GM21576 (cell line): Measurements from ENCODE around the gene CRAMP1.

Experiments
- ATAC-seq: cut with Tn5 transposase; IDR thresholded peaks from one replicate; pipeline ENCODE4 v1.9.1; 2021; ENCODE audit warnings: mild to moderate bottlenecking, moderate library complexity; ENCODE audit not compliant: unreplicated experiment

Gene CRAMP1

DNA sequence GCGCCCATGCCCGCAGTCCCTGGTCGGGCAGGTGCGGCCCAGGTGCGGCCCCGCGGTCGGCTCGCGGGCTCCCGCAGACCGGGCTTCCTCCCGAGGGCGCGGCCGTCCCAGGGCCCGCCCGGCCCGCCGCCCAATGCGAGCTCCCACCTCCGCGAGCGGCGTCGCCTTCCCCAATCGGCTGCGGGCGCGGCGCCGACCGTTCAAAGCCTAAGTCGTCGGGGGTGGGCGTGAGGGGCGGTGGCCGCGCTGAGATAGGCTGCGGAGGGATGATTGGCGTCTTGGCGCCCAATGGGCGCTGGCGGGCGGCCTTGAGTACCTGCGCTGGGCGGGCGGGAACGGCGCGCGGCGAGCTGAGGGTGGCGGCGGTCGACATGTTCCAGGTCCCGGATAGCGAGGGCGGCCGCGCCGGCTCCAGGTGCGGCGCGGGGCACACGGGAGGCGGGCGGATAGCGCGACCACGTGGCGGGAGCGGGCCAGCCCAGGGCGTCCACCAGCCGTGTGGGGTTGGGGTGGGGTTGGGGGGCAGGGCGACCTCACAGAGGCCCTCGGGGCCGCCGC lies 65.9 kb downstream of the CRAMP1 start, which contains the start of gene JPT2:
JPT2 (plus strand) TSS at position 338 of the 558 bp plus-strand sequence; CDS start at position 372, 34 bp downstream.
- peak; percentile 87 for ATAC-seq

DNA sequence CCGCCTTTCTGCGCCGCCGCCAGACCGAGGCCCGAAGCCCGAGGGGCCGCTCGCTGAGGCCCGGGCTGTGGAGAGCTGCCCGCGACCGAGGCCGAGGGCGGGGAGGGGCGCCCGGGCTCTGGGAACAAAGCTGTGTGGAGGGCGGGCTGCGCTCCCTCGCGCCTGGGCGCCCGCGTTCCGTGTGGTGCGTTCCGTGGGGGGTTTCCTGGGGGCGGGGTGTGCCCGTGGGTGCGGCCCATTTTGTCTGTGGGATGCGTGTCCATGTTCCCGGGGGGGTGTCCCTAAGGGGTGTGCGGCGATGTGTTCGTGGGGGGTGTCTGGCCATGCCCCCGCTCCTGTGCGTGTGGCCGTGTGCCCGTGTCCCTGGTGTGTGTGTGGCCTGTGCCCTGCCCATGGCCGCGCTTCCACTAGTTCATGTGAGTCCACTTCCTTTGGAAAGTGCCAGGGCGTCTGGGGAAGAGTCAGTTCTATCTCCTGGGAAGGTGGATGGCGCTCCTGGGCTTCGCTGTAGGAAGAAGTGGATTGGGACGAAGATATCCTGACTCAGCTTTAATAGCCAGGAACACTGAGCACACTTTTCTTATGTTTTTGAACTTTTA lies 66.4 kb downstream of the CRAMP1 start:
- ATAC-seq: no peak

DNA sequence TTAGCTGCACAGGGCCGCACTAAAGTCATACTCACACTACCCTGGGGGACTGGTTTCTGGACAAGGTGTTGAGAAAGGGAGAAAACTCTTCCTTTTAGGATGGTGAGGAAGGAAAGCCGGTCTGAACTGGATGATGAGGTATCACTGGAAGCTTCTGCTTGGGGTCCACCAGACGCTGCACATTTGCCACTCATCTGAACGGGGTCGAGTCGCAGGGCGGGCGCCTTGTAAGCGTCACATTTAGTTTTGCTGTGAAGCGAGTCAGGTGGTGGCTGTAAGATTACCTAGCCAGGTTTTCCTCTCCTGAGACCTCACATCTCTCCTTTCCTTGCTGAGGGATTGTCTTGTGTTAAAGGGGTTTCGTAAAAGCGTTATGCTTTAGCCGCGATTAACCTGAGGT lies 68.2 kb downstream of the CRAMP1 start:
- ATAC-seq: no peak

DNA sequence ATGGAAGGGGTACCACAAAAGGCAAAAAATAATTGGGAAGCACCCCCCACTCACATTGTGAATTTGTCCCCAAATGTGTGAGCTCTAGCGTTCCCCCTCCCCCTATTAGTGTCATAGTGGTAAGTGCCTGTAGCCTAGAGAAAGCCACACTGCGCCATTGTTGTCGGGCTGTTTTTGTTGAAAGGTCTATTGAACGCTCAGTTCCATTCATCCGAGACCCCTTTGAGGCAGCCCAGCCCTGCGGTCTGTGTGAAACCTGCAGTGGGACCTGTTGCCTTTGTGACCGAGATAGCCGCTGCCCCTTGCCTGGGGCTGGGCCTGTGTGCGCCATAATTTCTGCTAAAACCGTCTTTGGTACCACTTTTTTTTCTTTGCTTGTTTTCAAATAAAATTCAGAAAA lies 68.9 kb downstream of the CRAMP1 start:
- ATAC-seq: no peak

DNA sequence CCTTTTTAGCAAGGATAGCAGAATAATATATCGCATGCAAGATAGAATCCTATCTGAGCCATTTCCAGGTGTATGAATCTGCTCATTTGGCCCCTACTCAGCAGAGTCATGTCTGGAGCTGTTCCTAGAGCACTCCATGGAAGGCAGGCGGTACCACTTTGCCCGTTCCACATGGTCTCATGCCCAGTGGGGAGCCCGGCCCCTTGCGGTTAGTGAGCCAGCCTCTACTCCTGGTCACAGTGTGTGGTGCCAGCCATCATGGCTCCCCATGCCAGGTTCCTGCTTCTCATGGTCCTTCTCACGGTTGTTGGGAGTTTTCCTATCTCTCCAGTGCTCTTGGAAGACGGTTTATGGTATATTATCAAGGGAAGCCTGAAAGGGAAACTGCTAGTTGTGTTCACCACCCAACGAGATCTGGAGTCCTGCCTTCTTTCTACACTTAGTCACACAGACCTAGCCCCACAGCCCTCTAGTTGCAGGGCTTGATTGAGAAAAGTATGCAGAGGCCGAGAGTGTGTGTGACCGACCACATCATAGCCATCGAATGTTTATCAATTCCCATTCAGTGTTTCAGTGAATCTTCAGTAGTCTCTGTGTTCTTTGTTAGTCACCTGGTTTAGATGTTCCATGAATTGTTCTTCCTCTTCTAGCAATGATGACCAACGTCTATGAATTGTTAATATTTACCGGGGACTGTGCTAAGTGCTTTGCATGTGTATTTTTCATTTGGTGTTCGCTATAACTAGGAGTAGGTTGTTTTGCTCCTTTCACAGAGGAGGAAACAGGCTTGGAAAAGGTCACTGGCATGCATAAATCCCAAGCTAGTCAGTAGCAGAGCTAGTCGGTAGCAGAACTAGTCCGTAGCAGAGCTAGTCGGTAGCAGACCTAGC lies 75.5 kb downstream of the CRAMP1 start:
- ATAC-seq: no peak

DNA sequence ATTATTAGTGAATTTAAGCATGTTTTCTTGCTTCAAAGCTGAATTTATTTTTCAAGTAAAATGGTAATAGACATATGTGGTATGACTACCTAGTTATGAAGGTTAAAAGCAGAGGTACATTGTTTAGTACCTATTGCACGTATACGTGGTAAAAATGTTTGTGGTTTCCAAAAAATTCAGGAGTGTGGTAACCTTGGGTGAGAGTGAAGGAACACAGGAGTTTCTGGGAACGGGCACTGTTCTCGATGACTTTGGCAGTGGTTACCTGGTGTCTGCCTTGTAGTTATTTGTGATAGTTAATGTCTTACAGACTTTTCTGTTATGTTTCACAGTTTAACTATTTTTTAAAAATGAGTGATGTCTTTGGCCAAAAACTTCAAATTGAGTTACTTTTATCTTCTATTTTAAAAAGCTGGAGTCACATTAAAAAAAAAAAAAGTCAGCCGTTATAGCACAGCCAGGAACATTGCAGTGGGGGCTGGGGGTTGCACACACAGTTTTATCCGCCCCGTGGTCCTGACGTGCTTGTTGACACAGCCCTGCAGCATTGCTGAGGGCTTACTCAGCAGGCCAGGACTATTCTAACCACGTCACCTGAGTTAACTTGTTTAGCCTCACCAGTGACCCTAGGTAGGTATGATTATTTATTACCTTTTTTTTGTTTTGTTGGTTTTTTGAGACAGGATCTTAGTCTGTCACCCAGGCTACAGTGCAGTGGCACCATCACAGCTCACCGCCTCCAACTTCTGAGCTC lies 76.8 kb downstream of the CRAMP1 start:
- no peak for ATAC-seq

DNA sequence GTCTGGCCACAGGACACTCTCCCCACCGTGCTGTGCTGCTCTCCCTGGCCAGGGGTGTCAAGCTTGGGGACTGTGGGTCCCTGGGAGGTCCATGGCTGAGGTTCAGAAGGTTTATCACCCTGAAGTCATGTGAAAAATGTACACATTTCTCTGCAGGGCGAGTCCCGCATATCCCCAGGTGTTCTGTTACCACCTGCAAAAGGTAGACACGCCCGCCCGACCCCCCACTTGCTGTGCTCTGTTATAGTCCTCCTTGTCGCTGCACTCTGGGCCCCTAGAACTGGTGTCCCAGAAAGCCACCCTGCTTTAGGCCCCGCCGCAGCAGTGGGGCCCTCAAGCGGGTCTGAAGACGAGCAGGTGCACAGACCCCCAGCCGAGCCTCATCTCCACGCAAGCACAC lies 77.7 kb downstream of the CRAMP1 start:
- ATAC-seq: no peak

DNA sequence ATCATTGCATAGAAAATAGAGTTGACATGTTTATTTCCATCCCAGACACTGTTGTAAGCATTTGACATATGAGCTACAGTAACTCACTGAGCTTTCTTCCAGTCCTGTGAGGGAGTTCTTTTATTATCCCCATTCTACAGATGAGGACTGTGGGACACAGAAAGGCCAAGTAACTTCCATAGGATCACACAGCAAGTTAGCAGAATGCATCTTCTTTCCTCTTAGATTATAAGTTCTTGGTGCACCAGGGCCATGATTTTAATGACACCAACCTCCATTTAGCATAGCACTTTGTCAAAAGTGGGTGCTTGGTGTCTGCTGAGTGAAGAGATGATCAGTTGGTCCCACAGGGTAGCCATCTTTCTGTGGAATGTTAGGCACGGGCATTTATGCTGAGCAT lies 78.7 kb downstream of the CRAMP1 start:
- ATAC-seq: no peak

DNA sequence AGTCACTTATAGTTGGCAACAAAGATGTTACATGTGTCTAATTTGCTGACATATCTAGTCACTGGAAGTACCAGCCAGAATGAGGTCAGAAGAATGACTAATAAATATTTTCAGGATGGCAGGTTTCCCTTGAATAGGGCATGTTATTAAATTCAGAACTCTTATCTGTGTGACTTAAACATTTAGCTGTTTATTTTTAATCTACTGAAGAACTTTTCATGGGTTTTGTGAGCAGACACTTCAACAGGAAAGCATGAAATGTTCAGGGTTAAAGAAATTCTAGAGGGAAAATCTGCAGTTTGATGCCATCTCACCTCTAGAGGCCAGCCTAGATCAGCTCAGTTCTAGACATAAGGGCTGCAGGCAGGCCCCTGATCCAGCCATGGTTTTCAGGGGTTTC lies 79.1 kb downstream of the CRAMP1 start:
- ATAC-seq: no peak

DNA sequence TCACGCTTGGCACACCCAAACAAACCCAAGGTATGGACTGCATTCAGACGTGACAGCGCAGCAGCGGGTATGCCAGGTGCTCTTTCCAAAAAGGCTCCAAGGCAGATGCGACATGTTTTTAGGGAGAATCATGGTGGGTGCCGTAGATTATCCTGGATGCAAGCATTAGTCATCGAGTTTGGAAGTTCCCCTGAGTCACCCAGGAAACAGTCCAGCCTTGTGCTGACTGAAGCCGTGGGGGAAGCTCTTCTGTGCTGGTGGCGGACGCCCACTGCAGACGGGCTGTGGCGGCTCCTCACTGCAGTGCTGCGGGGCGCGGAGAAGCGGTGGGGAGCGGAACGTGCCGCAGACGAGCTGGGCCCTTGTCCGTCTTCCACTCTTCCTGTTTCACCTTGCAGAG lies 79.8 kb downstream of the CRAMP1 start:
- no peak for ATAC-seq

DNA sequence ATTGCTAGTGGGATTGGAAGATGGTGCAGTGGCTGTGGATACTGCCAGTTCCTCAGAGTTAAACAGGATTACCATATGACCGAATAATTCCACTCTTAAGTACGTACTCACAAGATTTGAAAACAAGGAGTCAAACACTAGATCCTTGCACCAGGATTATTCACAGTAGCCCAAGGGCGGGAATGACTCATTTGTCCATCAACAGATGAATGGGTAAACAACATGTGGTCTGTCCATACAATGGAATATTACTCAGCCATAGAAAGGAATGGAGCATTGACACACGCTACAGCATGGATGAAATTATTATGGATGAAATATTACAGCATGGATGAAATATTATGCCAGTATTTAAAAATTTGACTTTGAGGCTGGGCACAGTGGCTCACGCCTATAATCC lies 84.7 kb downstream of the CRAMP1 start:
- no peak for ATAC-seq

DNA sequence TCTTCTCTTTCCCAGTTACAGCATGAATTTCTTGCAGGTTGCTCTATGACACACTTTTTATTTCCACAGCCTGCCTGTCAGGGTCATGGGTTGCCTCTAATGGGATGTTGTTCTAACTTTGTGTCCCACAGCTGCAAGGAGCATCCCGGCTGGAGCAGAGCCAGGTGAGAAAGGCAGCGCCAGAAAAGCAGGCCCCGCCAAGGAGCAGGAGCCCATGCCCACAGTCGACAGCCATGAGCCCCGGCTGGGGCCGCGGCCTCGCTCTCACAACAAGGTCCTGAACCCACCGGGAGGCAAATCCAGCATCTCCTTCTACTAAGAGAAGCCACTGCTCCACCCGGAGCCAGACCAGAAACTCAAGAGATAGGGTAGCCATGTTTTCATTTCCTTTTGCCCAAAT lies 86.5 kb downstream of the CRAMP1 start:
- ATAC-seq: no peak

DNA sequence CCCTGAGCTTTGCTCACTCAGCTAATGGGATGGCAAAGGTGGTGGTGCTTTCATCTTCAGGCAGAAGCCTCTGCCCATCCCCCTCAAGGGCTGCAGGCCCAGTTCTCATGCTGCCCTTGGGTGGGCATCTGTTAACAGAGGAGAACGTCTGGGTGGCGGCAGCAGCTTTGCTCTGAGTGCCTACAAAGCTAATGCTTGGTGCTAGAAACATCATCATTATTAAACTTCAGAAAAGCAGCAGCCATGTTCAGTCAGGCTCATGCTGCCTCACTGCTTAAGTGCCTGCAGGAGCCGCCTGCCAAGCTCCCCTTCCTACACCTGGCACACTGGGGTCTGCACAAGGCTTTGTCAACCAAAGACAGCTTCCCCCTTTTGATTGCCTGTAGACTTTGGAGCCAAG lies 88.1 kb downstream of the CRAMP1 start:
- ATAC-seq: no peak

DNA sequence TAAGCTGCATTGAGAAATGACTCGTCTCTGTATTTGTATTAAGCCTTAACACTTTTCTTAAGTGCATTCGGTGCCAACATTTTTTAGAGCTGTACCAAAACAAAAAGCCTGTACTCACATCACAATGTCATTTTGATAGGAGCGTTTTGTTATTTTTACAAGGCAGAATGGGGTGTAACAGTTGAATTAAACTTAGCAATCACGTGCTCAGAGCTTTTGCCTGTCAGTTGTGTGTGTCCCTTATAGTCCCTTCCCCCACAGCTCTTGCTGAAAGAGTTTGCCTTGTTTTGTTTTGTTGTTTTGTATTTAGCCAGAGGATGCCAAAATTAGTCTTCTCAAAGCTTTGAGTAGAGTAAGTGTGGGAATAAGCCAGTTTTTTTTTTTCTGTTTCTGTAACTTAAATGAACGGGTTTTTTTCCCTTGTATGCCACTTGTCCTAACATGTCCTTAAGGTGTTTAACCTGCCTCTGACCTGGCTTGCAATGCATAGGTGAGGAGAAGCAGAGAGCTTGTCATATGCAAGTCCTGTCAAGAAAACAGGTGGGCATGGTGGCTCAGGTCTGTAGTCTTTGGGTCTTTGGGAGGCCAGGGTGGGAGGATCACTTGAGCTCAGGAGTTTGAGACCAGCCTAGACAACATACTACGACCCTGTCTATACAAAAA lies 89.2 kb downstream of the CRAMP1 start:
- ATAC-seq: no peak

DNA sequence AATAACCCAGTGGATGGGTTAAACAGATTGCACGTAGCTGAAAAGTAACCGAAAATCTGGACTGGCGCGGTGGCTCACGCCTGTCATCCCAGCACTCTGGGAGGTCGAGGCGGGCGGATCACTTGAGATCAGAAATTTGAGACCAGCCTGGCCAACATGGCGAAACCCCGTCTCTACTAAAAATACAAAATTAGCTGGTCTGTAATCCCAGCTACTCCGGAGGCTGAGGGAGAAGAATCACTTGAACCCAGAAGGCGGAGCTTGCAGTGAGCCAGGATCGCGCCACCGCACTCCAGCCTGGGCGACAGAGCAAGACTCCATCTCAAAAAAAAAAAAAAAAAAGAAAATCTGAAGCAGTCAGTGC lies 93.1 kb downstream of the CRAMP1 start:
- peak; percentile 5 for ATAC-seq

DNA sequence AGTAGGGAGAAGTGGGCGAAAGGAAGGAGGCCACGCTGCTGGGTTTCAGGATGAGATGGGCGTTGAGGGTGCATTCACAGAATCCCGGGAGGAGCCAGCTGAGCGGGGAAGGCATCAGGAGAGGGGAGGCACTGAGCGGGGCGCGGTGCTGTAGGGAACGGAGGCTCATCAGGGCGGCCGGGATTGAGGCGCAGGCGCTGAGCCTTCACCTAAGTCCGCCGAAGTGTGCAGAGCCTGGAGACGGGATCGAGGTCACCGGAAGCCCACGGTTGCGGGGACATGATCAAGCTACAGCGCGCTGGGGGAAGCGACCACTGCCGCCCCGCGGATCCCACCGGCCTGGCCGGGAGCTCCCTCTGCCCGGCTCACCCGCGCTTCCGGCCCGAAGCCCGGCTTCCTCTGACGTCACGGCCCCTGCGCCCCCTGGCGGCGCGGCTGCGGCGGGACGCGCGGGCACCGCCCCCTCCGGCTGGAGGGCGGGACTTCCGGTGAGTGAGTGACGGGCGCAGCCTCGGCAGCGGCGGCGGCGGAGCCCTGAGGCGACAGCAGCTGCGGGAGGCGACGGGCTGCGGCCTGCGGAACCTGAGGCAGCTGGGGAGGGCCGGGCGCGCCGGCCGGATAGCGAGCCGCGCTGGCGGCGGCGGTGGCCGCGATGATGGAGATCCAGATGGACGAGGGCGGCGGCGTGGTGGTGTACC lies 93.7 kb downstream of the CRAMP1 start, which contains the start of gene MAPK8IP3:
MAPK8IP3 (plus strand) TSS at position 508 of the 698 bp plus-strand sequence; CDS start at position 653, 145 bp downstream.
- peak; percentile 78 for ATAC-seq

DNA sequence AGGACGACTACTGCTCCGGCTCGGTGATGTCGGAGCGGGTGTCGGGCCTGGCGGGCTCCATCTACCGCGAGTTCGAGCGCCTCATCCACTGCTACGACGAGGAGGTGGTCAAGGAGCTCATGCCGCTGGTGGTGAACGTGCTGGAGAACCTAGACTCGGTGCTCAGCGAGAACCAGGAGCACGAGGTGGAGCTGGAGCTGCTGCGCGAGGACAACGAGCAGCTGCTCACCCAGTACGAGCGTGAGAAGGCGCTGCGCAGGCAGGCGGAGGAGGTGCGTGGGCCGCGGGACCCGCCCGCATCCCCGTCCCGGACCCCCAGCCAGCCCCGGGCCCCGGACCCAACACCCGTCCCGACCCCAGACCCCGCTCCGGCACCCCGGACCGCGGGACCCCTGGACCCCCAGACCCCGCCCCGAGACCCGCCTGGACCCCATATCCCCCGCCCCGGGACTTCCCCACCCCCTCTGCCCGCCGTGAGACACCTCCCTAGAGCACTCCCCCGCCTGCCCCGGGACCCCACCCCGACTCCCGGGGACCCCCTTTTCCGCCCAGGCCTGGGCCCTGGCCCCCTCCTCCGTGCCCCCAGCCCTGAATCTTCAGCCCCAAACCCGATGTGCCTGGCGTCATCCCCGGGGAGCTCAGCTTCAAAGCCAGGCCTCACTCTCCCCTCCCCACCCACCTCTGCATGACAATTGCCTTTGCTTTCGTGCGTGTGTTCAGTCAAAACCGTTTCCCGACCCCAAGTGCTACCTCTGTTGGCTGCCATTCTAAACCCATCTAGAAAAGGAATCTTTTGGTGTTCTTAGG lies 94.4 kb downstream of the CRAMP1 start:
- ATAC-seq: peak; percentile 20

DNA sequence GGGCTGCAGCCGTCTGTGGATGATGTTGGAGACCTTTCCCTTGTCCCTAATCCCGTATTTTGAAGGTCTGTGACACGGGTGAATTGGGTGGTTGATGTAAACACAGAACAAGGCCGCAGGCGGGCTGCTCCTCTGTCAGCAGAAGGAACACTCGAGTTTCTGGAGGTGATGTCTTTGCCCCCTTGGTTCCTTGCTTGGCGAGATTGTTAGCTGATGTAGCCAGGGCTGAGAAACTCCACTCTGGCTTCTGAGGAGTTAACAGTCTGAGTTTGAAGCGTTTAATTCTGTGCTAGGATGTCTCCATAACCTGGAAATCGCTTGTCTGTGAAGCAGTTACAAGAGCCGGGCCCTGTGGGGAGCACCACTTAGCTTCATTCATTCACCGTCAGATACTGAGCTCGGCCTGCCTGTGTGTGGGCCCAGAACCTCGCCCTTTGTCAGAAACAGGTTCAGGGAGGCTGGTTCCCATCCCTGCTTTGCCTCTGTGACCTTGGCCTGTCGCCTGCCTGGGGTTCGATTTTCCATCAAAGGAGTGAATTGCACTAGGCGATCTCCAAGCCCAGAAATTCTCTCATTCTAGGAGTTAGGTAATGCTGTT lies 95.1 kb downstream of the CRAMP1 start:
- no peak for ATAC-seq
